H1 (cell line): ENCODE results near the gene TMEM120A. TPM values are rescaled to one million over a fixed set of nuclear protein-coding genes. Genes with fewer than 3 reads are reported as not detected.

Experiments used
- CTCF ChIA-PET: fragments of 300-600 bp; sonication (Branson Sonifier 250); formaldehyde crosslinking; loops from one replicate; lab custom pipeline; 2021; ENCODE audit not compliant: partially characterized antibody; lab: Charles Lee
- POLR2A ChIA-PET: fragments of 300-600 bp; sonication (Branson Sonifier 250); formaldehyde crosslinking; loops from one replicate; lab custom pipeline; 2021; ENCODE audit warnings: inconsistent platforms; ENCODE audit not compliant: partially characterized antibody; lab: Charles Lee
- DNase-seq, 2 experiments: peaks; one replicate each; pipeline versions ENCODE4 v3.0.0 to v3.0.0-alpha.2; 2010 to 2022; ENCODE audit warnings: low spot score in 2 of 2, low read depth in 1 of 2, mixed read lengths in 1 of 2
- FAIRE-seq: peaks from 2 replicates; lab custom pipeline; 2011; peaks lifted over from hg19 to GRCh38; lab: Jason Lieb, UNC
- H2AFZ ChIP-seq: 2 replicates; pipeline ENCODE4 v1.8.1; 2012; ENCODE audit warnings: low read length, inconsistent platforms
- H2AK5ac ChIP-seq: 2 replicates; pipeline ENCODE4 v1.6.1; 2013; ENCODE audit warnings: low read depth, low read length
- H2BK120ac ChIP-seq: replicated peaks from 2 replicates; pipeline ENCODE3; 2013; ENCODE audit warnings: low read depth, low read length, inconsistent platforms
- H2BK12ac ChIP-seq: 2 replicates; pipeline ENCODE4 v1.6.1; 2013; ENCODE audit warnings: low read depth, low read length
- H2BK15ac ChIP-seq: 2 replicates; pipeline ENCODE4 v1.6.1; 2013; ENCODE audit warnings: low read length
- H2BK20ac ChIP-seq: 2 replicates; pipeline ENCODE4 v1.6.1; 2013; ENCODE audit warnings: low read length
- H2BK5ac ChIP-seq: 2 replicates; pipeline ENCODE4 v1.6.1; 2013; ENCODE audit warnings: low read depth, low read length
- H3K14ac ChIP-seq: 2 replicates; pipeline ENCODE4 v1.6.1; 2013; ENCODE audit warnings: inconsistent platforms; ENCODE audit not compliant: insufficient read length
- H3K18ac ChIP-seq: 2 replicates; pipeline ENCODE4 v1.6.1; 2013; ENCODE audit warnings: low read length; ENCODE audit errors: extremely low read depth
- H3K23ac ChIP-seq: 2 replicates; pipeline ENCODE4 v1.6.1; 2013; ENCODE audit warnings: inconsistent platforms; ENCODE audit not compliant: insufficient read length
- H3K23me2 ChIP-seq: 2 replicates; pipeline ENCODE4 v1.6.1; 2013; ENCODE audit warnings: low read depth, low read length
- H3K27ac ChIP-seq: 2 replicates; pipeline ENCODE4 v1.6.1; 2011; ENCODE audit warnings: low read depth, low read length, inconsistent platforms
- H3K27me3 ChIP-seq, 4 experiments: replicated peaks in 1 of 4; 1 replicate in 1 of 4; 2 replicates in 3 of 4; pipeline versions ENCODE4 v1.6.1 to v1.8.1; 2011 to 2013; ENCODE audit warnings: low read length in 3 of 4, mild to moderate bottlenecking in 3 of 4, inconsistent platforms in 2 of 4, mixed read lengths in 2 of 4, moderate library complexity in 1 of 4; ENCODE audit not compliant: control insufficient read depth in 3 of 4, insufficient read depth in 3 of 4; ENCODE audit errors: extremely low read depth in 1 of 4
- H3K36me3 ChIP-seq, 4 experiments: 2 replicates each; pipeline versions ENCODE4 v1.6.1 to v1.8.1; 2011 to 2013; ENCODE audit warnings: mild to moderate bottlenecking in 4 of 4, low read length in 3 of 4, moderate library complexity in 2 of 4, control low read depth in 1 of 4, inconsistent platforms in 1 of 4; ENCODE audit not compliant: insufficient read depth in 4 of 4, control insufficient read depth in 2 of 4
- H3K4ac ChIP-seq: replicated peaks from 2 replicates; pipeline ENCODE3; 2013; ENCODE audit warnings: low read length, low read depth, mixed read lengths, inconsistent platforms; ENCODE audit not compliant: insufficient read length
- H3K4me1 ChIP-seq, 4 experiments: replicated peaks in 1 of 4; 1 replicate in 1 of 4; 2 replicates in 3 of 4; pipeline versions ENCODE4 v1.6.1 to v1.8.1; 2011 to 2013; ENCODE audit warnings: low read length in 3 of 4, inconsistent platforms in 2 of 4, mixed read lengths in 1 of 4; ENCODE audit not compliant: insufficient read depth in 4 of 4, control insufficient read depth in 3 of 4
- H3K4me2 ChIP-seq, 2 experiments: 2 replicates each; pipeline versions ENCODE4 v1.6.1 to v1.8.1; 2011 to 2013; ENCODE audit warnings: low read depth in 2 of 2, low read length in 2 of 2, control low read depth in 1 of 2, inconsistent platforms in 1 of 2, mild to moderate bottlenecking in 1 of 2; ENCODE audit not compliant: insufficient read depth in 1 of 2
- H3K4me3 ChIP-seq, 4 experiments: fragments of 200-600, 300-600 bp in 1 of 4; sonication (generic), shearing (Covaris generic), sonication (Bioruptor Twin) in 1 of 4; 2 replicates each; pipeline versions ENCODE4 v1.5.1 to v1.8.1; 2011 to 2016; ENCODE audit warnings: low read length in 4 of 4, low read depth in 3 of 4, control low read depth in 2 of 4, inconsistent platforms in 2 of 4, mild to moderate bottlenecking in 2 of 4, mixed read lengths in 1 of 4, moderate library complexity in 1 of 4; ENCODE audit not compliant: insufficient read depth in 2 of 4; ENCODE audit errors: extremely low read depth in 1 of 4
- H3K56ac ChIP-seq: replicated peaks from 2 replicates; pipeline ENCODE3; 2013; ENCODE audit warnings: low read depth, mild to moderate bottlenecking, mixed read lengths, low read length, inconsistent platforms; ENCODE audit not compliant: insufficient read length
- H3K79me1 ChIP-seq: 2 replicates; pipeline ENCODE4 v1.6.1; 2013; ENCODE audit warnings: low read depth, low read length, control low read depth
- H3K79me2 ChIP-seq, 2 experiments: 2 replicates each; pipeline versions ENCODE4 v1.6.1 to v1.8.1; 2012 to 2013; ENCODE audit warnings: low read length in 2 of 2, mild to moderate bottlenecking in 2 of 2, inconsistent platforms in 1 of 2; ENCODE audit not compliant: insufficient read depth in 2 of 2, control insufficient read depth in 1 of 2
- H3K9ac ChIP-seq, 4 experiments: replicated peaks in 1 of 4; 1 replicate in 1 of 4; 2 replicates in 3 of 4; pipeline versions ENCODE4 v1.6.1 to v1.8.1; 2011 to 2013; ENCODE audit warnings: low read depth in 3 of 4, low read length in 3 of 4, control low read depth in 2 of 4, mild to moderate bottlenecking in 2 of 4, moderate library complexity in 2 of 4, inconsistent platforms in 1 of 4; ENCODE audit errors: extremely low read depth in 1 of 4
- H3K9me3 ChIP-seq, 2 experiments: 2 replicates each; pipeline versions ENCODE4 v1.6.1 to v1.8.1; 2012 to 2013; ENCODE audit warnings: mild to moderate bottlenecking in 2 of 2, moderate library complexity in 2 of 2, control low read depth in 1 of 2, inconsistent platforms in 1 of 2, low read depth in 1 of 2, low read length in 1 of 2, mixed read lengths in 1 of 2; ENCODE audit not compliant: insufficient read depth in 2 of 2
- H4K20me1 ChIP-seq, 2 experiments: replicated peaks in 1 of 2; 2 replicates each; pipeline versions ENCODE3 to v1.8.1; 2011 to 2013; ENCODE audit warnings: inconsistent platforms in 2 of 2, low read length in 2 of 2, mild to moderate bottlenecking in 1 of 2; ENCODE audit not compliant: insufficient read depth in 2 of 2, control insufficient read depth in 1 of 2
- H4K5ac ChIP-seq: 2 replicates; pipeline ENCODE4 v1.6.1; 2013; ENCODE audit warnings: low read length, low read depth, mixed read lengths, inconsistent platforms; ENCODE audit not compliant: insufficient read length
- H4K8ac ChIP-seq: 2 replicates; pipeline ENCODE4 v1.8.0; 2013; ENCODE audit warnings: mild to moderate bottlenecking, moderate library complexity, low read length, inconsistent platforms; ENCODE audit not compliant: insufficient read depth; ENCODE audit errors: extremely low read depth
- H4K91ac ChIP-seq: replicated peaks from 2 replicates; pipeline ENCODE3; 2013; ENCODE audit warnings: low read length, mixed read lengths, inconsistent platforms; ENCODE audit not compliant: insufficient read length
- CBX5 ChIP-seq: fragments of 300-800, 300-1000 bp; sonication (generic); IDR thresholded peaks from 2 replicates; pipeline ENCODE4 v1.7.1; 2016; ENCODE audit warnings: antibody characterized with exemption, low read length, low read depth
- CREB1 ChIP-seq: IDR thresholded peaks from 2 replicates; pipeline ENCODE4 v1.6.1; 2012; ENCODE audit warnings: inconsistent platforms
- GABPA ChIP-seq: IDR thresholded peaks from 2 replicates; pipeline ENCODE4 v1.6.1; 2011; ENCODE audit warnings: mild to moderate bottlenecking, low read length, moderate library complexity, borderline replicate concordance; ENCODE audit not compliant: insufficient read depth
- GTF2F1 ChIP-seq: IDR thresholded peaks from 2 replicates; pipeline ENCODE4 v1.6.1; 2012; ENCODE audit warnings: low read depth, low read length, improper control_type of control experiment, borderline replicate concordance
- JUN ChIP-seq: IDR thresholded peaks from 2 replicates; pipeline ENCODE4 v1.6.1; 2011; ENCODE audit warnings: low read depth, mild to moderate bottlenecking, improper control_type of control experiment, low read length
- NRF1 ChIP-seq: IDR thresholded peaks from 2 replicates; pipeline ENCODE4 v1.6.1; 2011; ENCODE audit warnings: mild to moderate bottlenecking, low read depth, low read length, improper control_type of control experiment
- POLR2A ChIP-seq, 2 experiments: IDR thresholded peaks; 1 replicate in 1 of 2; 2 replicates in 1 of 2; pipeline ENCODE4 v1.6.1; 2011; ENCODE audit warnings: low read depth in 2 of 2, low read length in 2 of 2, mild to moderate bottlenecking in 2 of 2; ENCODE audit errors: control extremely low read depth in 1 of 2
- POLR2AphosphoS5 ChIP-seq: IDR thresholded peaks from 2 replicates; pipeline ENCODE4 v1.6.1; 2011; ENCODE audit warnings: low read depth, low read length
- RBBP5 ChIP-seq: IDR thresholded peaks from 2 replicates; pipeline ENCODE4 v1.7.1; 2012; ENCODE audit warnings: low read depth, mild to moderate bottlenecking, inconsistent platforms, low read length, moderate library complexity, borderline replicate concordance
- RNF2 ChIP-seq: fragments of 200-900, 300-1000 bp; sonication (generic); IDR thresholded peaks from 2 replicates; pipeline ENCODE4 v1.7.1; 2016; ENCODE audit warnings: borderline replicate concordance, low read depth, mild to moderate bottlenecking, antibody characterized with exemption, low read length; ENCODE audit not compliant: poor library complexity, severe bottlenecking; ENCODE audit errors: missing control alignments
- SP1 ChIP-seq: IDR thresholded peaks from 2 replicates; pipeline ENCODE4 v1.6.1; 2011; ENCODE audit warnings: low read depth, low read length
- YY1 ChIP-seq: IDR thresholded peaks from 2 replicates; pipeline ENCODE4 v1.6.1; 2011; ENCODE audit warnings: low read depth, mild to moderate bottlenecking, low read length
- ZNF274 ChIP-seq: IDR thresholded peaks from 2 replicates; pipeline ENCODE4 v1.7.0; 2012; ENCODE audit warnings: low read length, borderline replicate concordance; ENCODE audit errors: extremely low read depth
- WGBS, 2 experiments: shearing (Covaris generic) in 1 of 2; methylation state at CpG; one replicate each; pipeline versions ENCODE4 v1.1.6 to v1.1.7; 2013 to 2015; ENCODE audit warnings: low lambda C conversion rate in 2 of 2, mixed read lengths in 2 of 2, inconsistent platforms in 1 of 2, low coverage in 1 of 2, missing lambda C conversion rate in 1 of 2; ENCODE audit not compliant: insufficient replicate concordance in 2 of 2, insufficient coverage in 1 of 2, insufficient read length in 1 of 2; ENCODE audit errors: extremely low coverage in 1 of 2, missing lambda C conversion rate in 1 of 2; 5-methylcytosine and 5-hydroxymethylcytosine counted together
- polyA plus RNA-seq, 7 experiments: library from polyadenylated mRNA; depleted of rRNA in 3 of 7; stranded (reverse) in 5 of 7; unstranded in 2 of 7; fragments of >200 nt in 5 of 7; fragments of 200-250 nt in 2 of 7; gene quantifications; 1 replicate in 5 of 7; 2 replicates in 1 of 7; 4 replicates in 1 of 7; pipeline versions ENCODE4 v1.2.1 to v1.2.3, GENCODE V29; 2011 to 2013; ENCODE audit warnings: missing spikeins in 2 of 7, mixed read lengths in 2 of 7
- total RNA-seq: library from RNA; stranded (reverse); fragmentation: NEBNext Ultra II Directional; extraction: Animal tissue kit (Norgen Biotek cat#: 25700); gene quantifications from 2 replicates; pipeline ENCODE4 v1.2.1, GENCODE V29; 2021
- TF ChIP-seq, protein P1 (sequence below): IDR thresholded peaks from 2 replicates; pipeline ENCODE4 v1.6.1; 2011; ENCODE audit warnings: low read length, improper control_type of control experiment

TMEM120A gene
- total and polyA plus RNA-seq, 2 of the 8 experiments (the other 6 are each of a cell fraction or from before 2014, with no cell fraction given) = 15.6 to 49.9 TPM

- CTCF ChIA-PET = interaction anchor here (0.7 kb wide), 1 partner anchor 12 kb away, joined by 4 read pairs; no protein-coding TSS in a partner anchor
- DNase-seq (no peak), FAIRE-seq (no peak)
- no peak overlapping the region for H3K18ac ChIP-seq
- no peak overlapping the region for H4K5ac ChIP-seq
- H3K36me3 ChIP-seq = peaks cover 3 to 33% (median 15%) of the 10 kb centered on the region in 4 experiments; a peak in 6 of 8 replicates
- POLR2A ChIA-PET = no interaction called here
- H3K23me2 ChIP-seq = no peaks in the 10 kb centered on the region
- H3K27ac ChIP-seq = no peak overlapping the region
- peaks cover 2 to 11% (median 4%) of the 10 kb centered on the region in 4 experiments for H3K4me1 ChIP-seq
- no peak overlapping the region for H3K56ac ChIP-seq
- H3K9me3 ChIP-seq = no peaks in the 10 kb centered on the region
- H3K23ac ChIP-seq = no peak overlapping the region
- no peak overlapping the region for H3K9ac ChIP-seq
- H3K4ac ChIP-seq = no peak overlapping the region
- no peak overlapping the region for H2BK5ac ChIP-seq
- H4K8ac ChIP-seq = no peak overlapping the region
- peaks cover 0 to 11% of the 10 kb centered on the region in 2 experiments; a peak in 2 of 4 replicates for H3K79me2 ChIP-seq
- H3K79me1 ChIP-seq = peaks cover under 1% of the 10 kb centered on the region; the same call in 1 of the 2 replicates
- no peak overlapping the region for H2BK120ac ChIP-seq
- H3K27me3 ChIP-seq = no peaks in the 10 kb centered on the region
- H2AFZ ChIP-seq = no peak overlapping the region
- H3K14ac ChIP-seq = no peak overlapping the region
- peaks cover 2 to 7% of the 10 kb centered on the region in 2 experiments for H4K20me1 ChIP-seq
- H4K91ac ChIP-seq = no peak overlapping the region
- H2BK15ac ChIP-seq = no peak overlapping the region
- H2BK12ac ChIP-seq = no peak overlapping the region
- WGBS, 2 experiments = 93% methylated on average over 10 of the region's 11 CpGs; no CpG with 5 or more reads in 1 of the 2 experiments
- H2BK20ac ChIP-seq = no peak overlapping the region
- H2AK5ac ChIP-seq = no peak overlapping the region
- no peak overlapping the region for H3K4me2 ChIP-seq
- no peak overlapping the region for H3K4me3 ChIP-seq
- TF ChIP-seq RNF2 (no peak), ZNF274 (no peak), POLR2A (IDR thresholded peaks at IDR 0.05; ENCODE audit: control extremely low read depth in 1 of 2, low read depth in 2 of 2, low read length in 2 of 2) (no peak), JUN (no peak), POLR2AphosphoS5 (no peak), YY1 (no peak), CBX5 (no peak), NRF1 (no peak), SP1 (no peak), RBBP5 (no peak), GABPA (no peak), GTF2F1 (no peak), CREB1 (no peak)
- TF ChIP-seq, protein P1, sequence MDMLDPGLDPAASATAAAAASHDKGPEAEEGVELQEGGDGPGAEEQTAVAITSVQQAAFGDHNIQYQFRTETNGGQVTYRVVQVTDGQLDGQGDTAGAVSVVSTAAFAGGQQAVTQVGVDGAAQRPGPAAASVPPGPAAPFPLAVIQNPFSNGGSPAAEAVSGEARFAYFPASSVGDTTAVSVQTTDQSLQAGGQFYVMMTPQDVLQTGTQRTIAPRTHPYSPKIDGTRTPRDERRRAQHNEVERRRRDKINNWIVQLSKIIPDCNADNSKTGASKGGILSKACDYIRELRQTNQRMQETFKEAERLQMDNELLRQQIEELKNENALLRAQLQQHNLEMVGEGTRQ = no peak
Observed at GRCh38 chr7:75953931-75954330, 40.5 kb downstream of the TMEM120A start.
